BLaER1 treated with 17β-estradiol and CSF1 and Interleukin-3, amounts not matched to agents 10 nM and 100 nM (cell line): ENCODE measurements around the gene SDK1.

Experiments used
- H3K27ac ChIP-seq, 11 experiments: shearing (Covaris generic); formaldehyde crosslinking; 2 replicates each; pipeline ENCODE4 v1.8.1; 2022
- H3K27me3 ChIP-seq, 11 experiments: shearing (Covaris generic); formaldehyde crosslinking; 2 replicates each; pipeline ENCODE4 v1.8.1; 2022
- H3K36me3 ChIP-seq, 11 experiments: shearing (Covaris generic); formaldehyde crosslinking; 2 replicates each; pipeline ENCODE4 v1.8.1; 2022
- H3K4me1 ChIP-seq, 10 experiments: shearing (Covaris generic); formaldehyde crosslinking; 2 replicates each; pipeline ENCODE4 v1.8.1; 2022
- H3K4me2 ChIP-seq, 11 experiments: shearing (Covaris generic); formaldehyde crosslinking; 2 replicates each; pipeline ENCODE4 v1.8.1; 2022
- H3K4me3 ChIP-seq, 10 experiments: shearing (Covaris generic); formaldehyde crosslinking; 2 replicates each; pipeline ENCODE4 v1.8.1; 2022
- H3K9ac ChIP-seq, 11 experiments: shearing (Covaris generic); formaldehyde crosslinking; 2 replicates each; pipeline ENCODE4 v1.8.1; 2022
- H3K9me3 ChIP-seq, 11 experiments: shearing (Covaris generic); formaldehyde crosslinking; replicated peaks in 1 of 11; 2 replicates each; pipeline ENCODE4 v1.8.1; 2022
- H4K20me1 ChIP-seq, 11 experiments: shearing (Covaris generic); formaldehyde crosslinking; 2 replicates each; pipeline ENCODE4 v1.8.1; 2022
- Cebpa-rat ChIP-seq, 11 experiments: shearing (Covaris generic); IDR thresholded peaks; 2 replicates each; pipeline ENCODE4 v1.8.1; 2022

The SDK1 gene

GRCh38 chr7:3283130-3283704 lies 17.8 kb upstream of the SDK1 start:
- no peak for TF ChIP-seq Cebpa-rat (IDR thresholded peaks at IDR 0.05)
- Histone ChIP-seq H3K4me2 (no peak overlapping the region), H4K20me1 (no peaks in the 10 kb centered on the region), H3K4me3 (no peak overlapping the region), H3K9ac (no peak overlapping the region), H3K4me1 (no peaks in the 10 kb centered on the region), H3K36me3 (no peaks in the 10 kb centered on the region), H3K9me3 (peaks cover 0 to 7% (median 0%) of the 10 kb centered on the region in 11 experiments; a peak in 3 of 22 replicates), H3K27me3 (no peaks in the 10 kb centered on the region), H3K27ac (no peak overlapping the region)

- no peaks in the 10 kb centered on the region for H3K4me1 ChIP-seq
- H3K9ac ChIP-seq, result no peak overlapping the region
- no peaks in the 10 kb centered on the region for H3K36me3 ChIP-seq
- TF ChIP-seq Cebpa-rat (IDR thresholded peaks at IDR 0.05), result no peak
- no peak overlapping the region for H3K4me3 ChIP-seq
- peaks cover 0 to 7% (median 4%) of the 10 kb centered on the region in 11 experiments; a peak in 4 of 22 replicates for H3K9me3 ChIP-seq
- H3K27ac ChIP-seq, result no peak overlapping the region
- no peaks in the 10 kb centered on the region for H3K27me3 ChIP-seq
- no peaks in the 10 kb centered on the region for H4K20me1 ChIP-seq
- H3K4me2 ChIP-seq, result no peak overlapping the region
Observed at GRCh38 chr7:3285652-3286051, 15.4 kb upstream of the SDK1 start.

GRCh38 chr7:3289996-3290395 lies 11.1 kb upstream of the SDK1 start:
- Histone ChIP-seq H3K4me1 (no peaks in the 10 kb centered on the region), H3K4me2 (no peak overlapping the region), H3K4me3 (no peak overlapping the region), H4K20me1 (no peaks in the 10 kb centered on the region), H3K27ac (no peak overlapping the region), H3K9me3 (peaks cover 0 to 7% (median 4%) of the 10 kb centered on the region in 11 experiments; a peak in 4 of 22 replicates), H3K9ac (no peak overlapping the region), H3K36me3 (no peaks in the 10 kb centered on the region), H3K27me3 (no peaks in the 10 kb centered on the region)
- no peak for TF ChIP-seq Cebpa-rat (IDR thresholded peaks at IDR 0.05)

- H3K27me3 ChIP-seq, result no peaks in the 10 kb centered on the region
- no peaks in the 10 kb centered on the region for H3K4me1 ChIP-seq
- no peaks in the 10 kb centered on the region for H4K20me1 ChIP-seq
- no peak overlapping the region for H3K27ac ChIP-seq
- no peaks in the 10 kb centered on the region for H3K36me3 ChIP-seq
- TF ChIP-seq Cebpa-rat (IDR thresholded peaks at IDR 0.05), result no peak
- H3K9me3 ChIP-seq, result peaks cover 0 to 5% (median 0%) of the 10 kb centered on the region in 11 experiments; a peak in 3 of 22 replicates
- no peak overlapping the region for H3K9ac ChIP-seq
- no peak overlapping the region for H3K4me3 ChIP-seq
- no peak overlapping the region for H3K4me2 ChIP-seq
Observed at GRCh38 chr7:3292694-3293093, 8.4 kb upstream of the SDK1 start.

- Histone ChIP-seq H4K20me1 (no peaks in the 10 kb centered on the region), H3K27me3 (0 out of 22 replicates have a peak, but pooled peaks cover 0 to 1% (median 0%) of the 10 kb centered on the region in 11 experiments), H3K9ac (no peak overlapping the region), H3K27ac (no peak overlapping the region), H3K4me3 (no peak overlapping the region), H3K4me1 (no peaks in the 10 kb centered on the region), H3K4me2 (no peak overlapping the region), H3K9me3 (peaks cover 0 to 5% (median 0%) of the 10 kb centered on the region in 11 experiments; a peak in 1 of 22 replicates), H3K36me3 (no peaks in the 10 kb centered on the region)
- no peak for TF ChIP-seq Cebpa-rat (IDR thresholded peaks at IDR 0.05)
Observed at GRCh38 chr7:3294432-3295100, 6.5 kb upstream of the SDK1 start.

- Histone ChIP-seq H3K4me2 (no peak overlapping the region), H3K27ac (no peak overlapping the region), H3K27me3 (peaks cover 7 to 22% (median 13%) of the 10 kb centered on the region in 11 experiments), H4K20me1 (peaks cover 0 to 4% (median 0%) of the 10 kb centered on the region in 11 experiments; a peak in 2 of 22 replicates), H3K4me1 (peaks cover 0 to 14% (median 6%) of the 10 kb centered on the region in 10 experiments; a peak in 12 of 20 replicates), H3K36me3 (no peaks in the 10 kb centered on the region), H3K9me3 (no peaks in the 10 kb centered on the region), H3K9ac (no peak overlapping the region), H3K4me3 (no peak overlapping the region)
- TF ChIP-seq Cebpa-rat (IDR thresholded peaks at IDR 0.05), result no peak
Observed at GRCh38 chr7:3297105-3297819, 3.8 kb upstream of the SDK1 start.

GRCh38 chr7:3300221-3300650 lies 816 bp upstream of the SDK1 start:
- no peaks in the 10 kb centered on the region for H3K9me3 ChIP-seq
- peak overlapping the region in 2 of 11 experiments; percentile 76 to 81; a peak in 2 of 22 replicates for H3K9ac ChIP-seq
- no peak overlapping the region for H3K27ac ChIP-seq
- H3K36me3 ChIP-seq, result no peaks in the 10 kb centered on the region
- TF ChIP-seq Cebpa-rat (IDR thresholded peaks at IDR 0.05), result no peak
- H3K4me3 ChIP-seq, result peak overlapping the region; percentile 65 to 83 (median 76); a peak in 19 of 20 replicates
- H3K27me3 ChIP-seq, result peaks cover 24 to 46% (median 36%) of the 10 kb centered on the region in 11 experiments
- H3K4me1 ChIP-seq, result peaks cover 0 to 18% (median 7%) of the 10 kb centered on the region in 10 experiments; a peak in 12 of 20 replicates
- peak overlapping the region; percentile 89 to 100 (median 98) for H3K4me2 ChIP-seq
- peaks cover 0 to 4% (median 0%) of the 10 kb centered on the region in 11 experiments; a peak in 2 of 22 replicates for H4K20me1 ChIP-seq

GRCh38 chr7:3301449-3301731 lies 338 bp downstream of the SDK1 start:
- Histone ChIP-seq H3K27ac (peak overlapping the region in 9 of 11 experiments; percentile 35 to 63 (median 43); a peak in 12 of 22 replicates), H3K4me2 (peak overlapping the region; percentile 89 to 100 (median 99)), H3K4me3 (peak overlapping the region; percentile 65 to 83 (median 76))

More at GRCh38 chr7:3301449-3301731, 338 bp downstream of the SDK1 start:
- no peaks in the 10 kb centered on the region for H3K9me3 ChIP-seq
- peaks cover 24 to 46% (median 36%) of the 10 kb centered on the region in 11 experiments for H3K27me3 ChIP-seq
- peaks cover 0 to 4% (median 0%) of the 10 kb centered on the region in 11 experiments; a peak in 2 of 22 replicates for H4K20me1 ChIP-seq
- H3K9ac ChIP-seq, result peak overlapping the region; percentile 63 to 84 (median 76)
- TF ChIP-seq Cebpa-rat (IDR thresholded peaks at IDR 0.05), result no peak
- peaks cover 0 to 18% (median 7%) of the 10 kb centered on the region in 10 experiments; a peak in 12 of 20 replicates for H3K4me1 ChIP-seq
- H3K36me3 ChIP-seq, result no peaks in the 10 kb centered on the region
